HG03558 (cell line): ENCODE results near the gene PKN3.

Experiments
- ATAC-seq: cut with Tn5 transposase; IDR thresholded peaks from one replicate; pipeline ENCODE4 v1.9.1; 2021; ENCODE audit warnings: moderate number of reproducible peaks; ENCODE audit not compliant: unreplicated experiment; ENCODE audit errors: extremely low read depth

The PKN3 gene

GRCh38 chr9:128731093-128731492 is 28.8 kb downstream of the PKN3 start:
- ATAC-seq, result no peak

DNA sequence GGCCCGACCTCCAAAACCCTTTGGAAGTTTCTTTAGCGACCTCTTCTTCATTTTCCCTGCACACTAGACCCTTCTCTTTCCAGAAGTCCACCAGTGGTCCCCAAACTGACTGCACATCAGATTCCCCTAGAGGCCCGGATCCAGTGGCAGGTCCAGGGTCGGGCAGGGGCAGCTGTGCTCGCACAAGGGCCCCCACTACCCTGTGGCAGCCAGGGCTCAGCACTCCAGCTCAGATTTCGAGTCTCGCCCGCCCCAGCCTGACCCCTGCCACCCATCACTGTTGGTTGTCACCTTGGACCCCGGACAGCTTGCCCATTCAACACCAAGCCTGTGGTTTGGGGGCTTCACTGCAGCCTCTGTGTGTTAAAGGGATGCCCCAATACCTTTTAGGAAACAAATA is 29.4 kb downstream of the PKN3 start:
- ATAC-seq, result no peak

DNA sequence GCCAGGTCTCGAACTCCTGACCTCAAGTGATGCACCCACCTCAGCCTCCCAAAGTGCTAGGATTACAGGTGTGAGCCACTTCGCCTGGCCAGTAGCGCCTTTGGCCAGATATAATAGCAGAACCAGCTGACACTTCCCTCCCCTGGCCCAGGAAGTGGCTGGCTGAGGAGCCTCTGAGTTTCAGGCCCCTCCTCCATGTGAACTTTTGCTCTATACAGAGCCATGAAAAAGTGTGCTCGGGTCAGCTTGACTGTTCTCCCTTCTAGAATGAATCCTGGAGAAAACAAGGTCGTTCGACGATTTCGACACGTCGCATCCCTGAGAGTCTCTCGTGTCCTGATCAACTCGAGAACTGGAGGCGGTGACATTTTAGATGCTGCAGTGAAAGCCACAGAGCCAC is 30.3 kb downstream of the PKN3 start:
- ATAC-seq, result no peak

DNA sequence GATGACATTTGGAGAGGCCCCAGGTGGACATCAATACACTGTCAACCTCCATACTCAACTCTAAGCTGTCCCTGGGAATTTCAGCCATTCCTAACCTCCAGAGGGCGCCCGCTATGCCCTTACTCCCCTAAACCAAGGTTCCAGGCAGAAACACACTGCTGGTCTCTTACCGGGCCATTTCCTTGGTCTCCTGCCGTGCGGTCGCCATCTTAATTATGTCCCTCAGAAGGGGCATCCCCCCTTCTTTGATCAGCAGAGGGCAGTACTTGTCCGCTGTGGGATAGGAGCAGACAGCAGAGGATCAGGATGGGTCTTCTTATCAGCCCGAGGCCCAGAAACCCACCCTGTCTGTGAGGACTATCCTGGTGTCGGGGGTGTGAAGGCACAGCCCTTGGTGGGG is 31.0 kb downstream of the PKN3 start:
- no peak for ATAC-seq

GRCh38 chr9:128735373-128735772 is 33.1 kb downstream of the PKN3 start:
- ATAC-seq, result no peak

DNA sequence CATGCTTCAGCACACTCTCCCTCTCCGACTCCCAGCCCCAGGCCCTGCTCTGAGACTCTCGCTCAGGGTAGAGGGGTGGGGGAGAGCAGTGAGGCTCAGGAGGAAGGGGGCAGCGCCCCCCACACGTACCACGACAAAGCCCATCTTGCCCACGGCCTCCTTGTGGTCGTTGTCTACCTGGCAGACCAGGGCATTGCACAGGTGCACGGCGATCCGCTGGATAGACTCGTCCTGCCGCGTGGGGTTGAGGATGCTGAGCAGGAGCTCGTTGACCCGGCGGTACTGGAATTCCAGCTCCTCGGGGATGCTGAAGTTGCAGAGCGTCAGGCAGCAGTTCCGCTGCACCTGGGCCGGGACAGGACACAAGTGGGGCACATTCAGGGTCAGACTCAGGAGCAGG is 40.1 kb downstream of the PKN3 start:
- ATAC-seq, result no peak

- ATAC-seq, result no peak
Observed at GRCh38 chr9:128743421-128743820, 41.1 kb downstream of the PKN3 start.

GRCh38 chr9:128747241-128747640 is 44.9 kb downstream of the PKN3 start:
- ATAC-seq, result no peak

DNA sequence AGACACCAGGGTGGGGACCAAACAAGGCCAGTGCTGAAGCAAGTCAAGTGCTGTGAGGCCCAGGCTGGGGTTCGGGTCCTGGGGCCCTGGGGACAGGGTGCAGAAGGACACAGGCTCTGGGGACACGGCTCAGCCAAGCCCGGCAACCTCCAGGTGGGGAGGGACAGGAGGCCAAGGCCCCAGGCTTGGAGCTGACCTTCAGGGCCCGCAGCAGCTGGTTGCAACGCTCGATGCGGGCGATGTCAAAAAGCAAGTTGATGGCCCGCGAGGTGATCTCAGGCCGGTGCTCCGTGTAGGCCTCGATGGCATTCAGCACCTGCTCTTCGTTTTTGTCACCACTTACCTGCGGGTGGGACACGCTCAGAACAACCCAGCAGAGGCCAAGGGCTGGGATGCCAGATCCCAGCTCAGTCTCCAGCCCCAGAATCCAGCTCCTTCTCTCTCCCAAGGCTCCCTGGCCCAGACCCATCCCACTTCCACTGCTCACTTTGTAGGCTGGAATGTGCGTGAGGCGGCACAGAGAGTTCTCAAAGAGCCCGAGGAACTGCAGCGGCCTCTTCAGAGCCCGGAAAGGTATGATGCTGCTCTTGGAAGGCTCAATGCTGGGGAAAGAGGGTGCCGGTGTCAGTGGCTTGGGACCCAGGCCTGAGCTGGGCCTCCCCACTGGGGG is 48.8 kb downstream of the PKN3 start:
- ATAC-seq, result no peak

GRCh38 chr9:128753627-128754026 is 51.3 kb downstream of the PKN3 start:
- no peak for ATAC-seq

DNA sequence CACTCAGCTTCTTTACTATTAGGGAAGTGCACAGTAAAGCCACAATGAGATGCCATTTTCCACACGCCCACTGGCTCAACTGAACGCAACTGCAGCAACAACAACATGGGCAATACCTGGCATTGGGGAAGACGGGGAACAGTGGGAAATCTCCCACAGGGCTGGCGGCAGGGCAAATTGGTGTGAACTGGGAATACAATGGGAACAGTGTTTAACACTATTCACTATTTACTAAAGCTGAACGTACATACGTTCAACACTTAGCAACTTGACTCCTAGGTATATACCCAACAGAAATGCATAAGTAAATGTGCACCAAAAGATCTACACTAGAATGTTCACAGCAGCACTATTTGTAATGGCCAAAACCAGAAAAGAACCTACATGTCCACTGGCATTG is 55.3 kb downstream of the PKN3 start:
- no peak for ATAC-seq

DNA sequence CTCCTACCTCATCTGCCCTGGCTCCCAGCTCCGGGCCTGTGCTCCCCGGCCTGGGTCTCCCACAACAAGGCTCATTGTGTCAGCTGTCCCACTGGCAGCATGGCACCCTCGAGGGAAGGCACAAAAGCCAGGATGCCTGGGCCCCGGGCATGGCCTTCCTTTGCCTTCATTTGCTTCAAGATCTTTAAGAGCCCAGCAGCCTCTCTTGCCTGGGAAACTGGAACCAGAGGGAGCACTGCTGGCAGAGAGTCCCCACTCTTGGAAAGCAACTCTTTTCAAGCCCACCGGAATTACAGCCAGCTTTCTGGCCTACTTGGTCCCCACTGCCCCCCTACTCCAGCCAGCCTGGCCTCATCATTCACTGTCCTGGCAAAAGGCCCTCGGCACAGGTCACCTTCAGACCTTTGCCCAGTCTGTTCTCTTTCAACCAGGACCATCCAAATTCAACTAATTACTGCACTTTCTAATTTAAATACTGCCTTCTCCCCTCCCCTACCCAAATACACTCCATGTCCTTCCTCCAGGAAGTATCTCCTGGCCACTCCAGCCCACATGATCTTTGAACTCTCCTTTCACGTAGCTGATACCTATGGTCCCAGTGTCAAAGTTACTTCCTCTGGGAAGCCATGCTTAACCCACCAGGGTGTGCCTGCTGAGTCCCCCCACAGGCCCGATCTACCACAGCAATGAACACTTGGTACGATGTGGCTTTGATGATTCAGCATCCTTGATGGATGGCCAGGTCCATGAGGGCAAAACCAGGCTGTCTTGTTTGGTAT is 60.6 kb downstream of the PKN3 start:
- no peak for ATAC-seq

GRCh38 chr9:128764361-128764760 is 62.1 kb downstream of the PKN3 start:
- no peak for ATAC-seq

GRCh38 chr9:128765499-128765898 is 63.2 kb downstream of the PKN3 start:
- no peak for ATAC-seq

DNA sequence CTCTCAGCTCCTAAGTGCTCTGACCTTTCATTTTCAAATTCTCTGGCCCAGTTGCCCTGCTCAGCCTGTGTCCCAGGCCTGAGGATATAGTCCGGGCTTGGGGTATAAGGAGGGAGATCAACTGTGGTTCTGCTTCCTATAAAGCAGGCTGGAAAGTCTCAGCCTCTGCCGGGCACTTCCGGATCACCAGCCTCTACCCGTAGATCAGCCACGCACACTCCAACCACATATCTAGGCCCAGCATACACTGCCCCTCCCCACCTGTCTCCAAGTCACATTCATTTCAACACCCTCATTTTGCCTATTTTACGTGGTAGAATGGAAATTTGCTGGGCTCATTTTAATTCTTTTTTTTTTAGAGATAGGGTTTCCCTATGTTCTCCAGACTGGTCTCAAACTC is 66.3 kb downstream of the PKN3 start:
- no peak for ATAC-seq
